CD14-positive monocyte (primary cell): Measurements from ENCODE around the gene THSD4. TPM values are rescaled to one million over a fixed set of nuclear protein-coding genes. Genes with fewer than 3 reads are reported as not detected.

Source experiments
- DNase-seq, 3 donors: peaks; one replicate each; pipeline ENCODE4 v3.0.0-alpha.2; 2011 to 2022
- H2AFZ ChIP-seq: 2 replicates; pipeline ENCODE4 v1.6.0; 2012; ENCODE audit warnings: mild to moderate bottlenecking, low read depth, low read length, inconsistent platforms; ENCODE audit not compliant: insufficient read depth, poor library complexity, severe bottlenecking
- H3K27ac ChIP-seq, 2 donors: 1 replicate in 1 of 2; 2 replicates in 1 of 2; pipeline ENCODE4 v1.5.1; 2012 to 2013; ENCODE audit warnings: low read length in 2 of 2, control low read depth in 1 of 2, inconsistent platforms in 1 of 2, low read depth in 1 of 2, mild to moderate bottlenecking in 1 of 2
- H3K27me3 ChIP-seq, 2 donors: one replicate each; pipeline versions ENCODE4 v1.6.0 to v1.6.1; 2011 to 2013; ENCODE audit warnings: low read length in 2 of 2; ENCODE audit not compliant: control insufficient read depth in 2 of 2, insufficient read depth in 2 of 2
- H3K36me3 ChIP-seq, 2 donors: replicated peaks in 1 of 2; 1 replicate in 1 of 2; 2 replicates in 1 of 2; pipeline versions ENCODE4 v1.5.1 to v1.6.1; 2012 to 2013; ENCODE audit warnings: low read length in 2 of 2, control low read depth in 1 of 2, inconsistent platforms in 1 of 2, mild to moderate bottlenecking in 1 of 2; ENCODE audit not compliant: insufficient read depth in 2 of 2, control insufficient read depth in 1 of 2
- H3K4me1 ChIP-seq, 2 donors: 1 replicate in 1 of 2; 2 replicates in 1 of 2; pipeline versions ENCODE4 v1.5.1 to v1.6.1; 2012 to 2013; ENCODE audit warnings: low read length in 2 of 2, control low read depth in 1 of 2, inconsistent platforms in 1 of 2, mild to moderate bottlenecking in 1 of 2, moderate library complexity in 1 of 2; ENCODE audit not compliant: insufficient read depth in 2 of 2, control insufficient read depth in 1 of 2
- H3K4me2 ChIP-seq: replicated peaks from 2 replicates; pipeline ENCODE3; 2012; ENCODE audit warnings: low read length, moderate library complexity, mild to moderate bottlenecking; ENCODE audit not compliant: poor library complexity, severe bottlenecking; ENCODE audit errors: extremely low read depth
- H3K4me3 ChIP-seq, 3 experiments: fragments of 200-600 bp in 1 of 3; sonication (generic) in 1 of 3; replicated peaks in 1 of 3; 1 replicate in 2 of 3; 2 replicates in 1 of 3; pipeline ENCODE4 v1.5.1; 2011 to 2013; ENCODE audit warnings: low read length in 3 of 3, mild to moderate bottlenecking in 3 of 3, control low read depth in 2 of 3, low read depth in 2 of 3, inconsistent platforms in 1 of 3, moderate library complexity in 1 of 3
- H3K79me2 ChIP-seq: 2 replicates; pipeline ENCODE4 v1.6.0; 2012; ENCODE audit warnings: mild to moderate bottlenecking, control low read depth, inconsistent platforms, low read length, moderate library complexity; ENCODE audit not compliant: insufficient read depth
- H3K9ac ChIP-seq: 2 replicates; pipeline ENCODE4 v1.6.0; 2017; ENCODE audit warnings: low read length, mild to moderate bottlenecking; ENCODE audit not compliant: insufficient read depth, poor library complexity, severe bottlenecking
- H3K9me3 ChIP-seq, 2 donors: replicated peaks in 1 of 2; 1 replicate in 1 of 2; 2 replicates in 1 of 2; pipeline versions ENCODE4 v1.5.1 to v1.6.1; 2012 to 2013; ENCODE audit warnings: low read length in 2 of 2, control low read depth in 1 of 2; ENCODE audit not compliant: control insufficient read depth in 1 of 2, insufficient read depth in 1 of 2
- H4K20me1 ChIP-seq: 2 replicates; pipeline ENCODE4 v1.6.0; 2012; ENCODE audit warnings: mild to moderate bottlenecking, low read length, control low read depth, moderate library complexity; ENCODE audit not compliant: insufficient read depth
- H3K27ac Mint-ChIP-seq, 7 donors: one replicate each; pipeline ENCODE4 v1.8.0; 2020; ENCODE audit warnings: mild to moderate bottlenecking in 7 of 7, mixed read lengths in 7 of 7, moderate library complexity in 6 of 7, inconsistent platforms in 2 of 7
- H3K27me3 Mint-ChIP-seq, 3 donors: one replicate each; pipeline ENCODE4 v1.8.0; 2021 to 2022; ENCODE audit warnings: low read depth in 3 of 3, mild to moderate bottlenecking in 3 of 3, mixed read lengths in 3 of 3, moderate library complexity in 3 of 3, inconsistent platforms in 1 of 3
- H3K36me3 Mint-ChIP-seq, 2 donors: one replicate each; pipeline ENCODE4 v1.8.0; 2020; ENCODE audit warnings: mixed read lengths in 2 of 2, inconsistent platforms in 1 of 2, mild to moderate bottlenecking in 1 of 2
- H3K4me1 Mint-ChIP-seq: one replicate; pipeline ENCODE4 v1.8.0; 2020; ENCODE audit warnings: mild to moderate bottlenecking, mixed read lengths
- H3K4me3 Mint-ChIP-seq, 2 donors: one replicate each; pipeline ENCODE4 v1.8.0; 2020; ENCODE audit warnings: mild to moderate bottlenecking in 2 of 2, mixed read lengths in 2 of 2, moderate library complexity in 1 of 2
- H3K9me3 Mint-ChIP-seq, 7 donors: one replicate each; pipeline ENCODE4 v1.8.0; 2020 to 2022; ENCODE audit warnings: mixed read lengths in 7 of 7, mild to moderate bottlenecking in 6 of 7, moderate library complexity in 6 of 7, inconsistent platforms in 2 of 7
- CTCF ChIP-seq: fragments of 200-600 bp; IDR thresholded peaks from one replicate; pipeline ENCODE4 v1.8.0; 2022; ENCODE audit warnings: antibody characterized with exemption, mild to moderate bottlenecking
- WGBS: methylation state at CpG from one replicate; pipeline ENCODE4 v1.1.5; 2013; ENCODE audit warnings: missing lambda C conversion rate; ENCODE audit not compliant: insufficient coverage; 5-methylcytosine and 5-hydroxymethylcytosine counted together
- intact Hi-C, 2 donors: fragments of 100-400 bp; cut with micrococcal nuclease; formaldehyde crosslinking; loops; one replicate each; pipeline versions ENCODE4 v1.15.0 to v1.15.1; 2023
- polyA plus RNA-seq, 3 donors: library from polyadenylated mRNA; depleted of rRNA in 1 of 3; unstranded in 2 of 3; stranded (reverse) in 1 of 3; fragments of 300-500 nt in 2 of 3; fragments of >200 nt in 1 of 3; fragmentation: Illumina TruSeq in 2 of 3; gene quantifications; 1 replicate in 2 of 3; 2 replicates in 1 of 3; pipeline ENCODE4 v1.2.3, GENCODE V29; 2012 to 2021

THSD4 gene
- polyA plus RNA-seq, 3 donors = not detected

DNA sequence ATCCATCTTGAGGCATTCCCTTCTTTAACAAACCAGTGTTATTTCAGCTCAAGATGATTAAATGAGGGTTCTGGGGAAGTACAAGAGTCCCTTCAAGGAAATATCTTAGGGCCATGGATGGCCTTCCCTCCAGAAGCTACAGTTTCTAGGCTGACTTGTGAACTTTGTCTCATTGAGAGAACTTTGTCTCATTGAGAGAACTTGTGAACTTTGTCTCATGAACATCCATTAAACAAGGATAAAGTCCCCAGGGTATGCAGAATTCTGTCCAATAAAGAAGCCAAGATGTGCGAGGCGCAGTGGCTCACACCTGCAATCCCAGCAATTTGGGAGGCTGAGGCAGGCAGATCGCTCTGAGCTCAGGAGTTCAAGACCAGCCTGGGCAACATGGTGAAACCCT lies 341.5 kb downstream of the THSD4 start:
- peaks cover 5 to 11% (median 8%) of the 10 kb centered on the region in 3 donors for H3K27me3 Mint-ChIP-seq
- no peaks in the 10 kb centered on the region for H3K36me3 Mint-ChIP-seq
- DNase-seq = no peak
- H3K27me3 ChIP-seq = peaks cover 0 to 4% of the 10 kb centered on the region in 2 donors
- no peak overlapping the region for H3K27ac ChIP-seq
- H3K27ac Mint-ChIP-seq = no peak overlapping the region
- no peak overlapping the region for H3K4me3 Mint-ChIP-seq
- no peaks in the 10 kb centered on the region for H3K9me3 ChIP-seq
- TF ChIP-seq CTCF = no peak
- intact Hi-C loops = no loop called here
- H3K4me2 ChIP-seq = no peak overlapping the region
- H3K4me3 ChIP-seq = no peak overlapping the region
- H3K4me1 Mint-ChIP-seq = no peaks in the 10 kb centered on the region
- H2AFZ ChIP-seq = no peak overlapping the region
- no peaks in the 10 kb centered on the region for H3K36me3 ChIP-seq
- WGBS = 100% methylated on average over 3 of the region's 3 CpGs
- H4K20me1 ChIP-seq = no peaks in the 10 kb centered on the region
- H3K4me1 ChIP-seq = no peaks in the 10 kb centered on the region
- no peak overlapping the region for H3K9ac ChIP-seq
- H3K79me2 ChIP-seq = no peaks in the 10 kb centered on the region
- peaks cover 0 to 5% (median 0%) of the 10 kb centered on the region in 7 donors for H3K9me3 Mint-ChIP-seq

DNA sequence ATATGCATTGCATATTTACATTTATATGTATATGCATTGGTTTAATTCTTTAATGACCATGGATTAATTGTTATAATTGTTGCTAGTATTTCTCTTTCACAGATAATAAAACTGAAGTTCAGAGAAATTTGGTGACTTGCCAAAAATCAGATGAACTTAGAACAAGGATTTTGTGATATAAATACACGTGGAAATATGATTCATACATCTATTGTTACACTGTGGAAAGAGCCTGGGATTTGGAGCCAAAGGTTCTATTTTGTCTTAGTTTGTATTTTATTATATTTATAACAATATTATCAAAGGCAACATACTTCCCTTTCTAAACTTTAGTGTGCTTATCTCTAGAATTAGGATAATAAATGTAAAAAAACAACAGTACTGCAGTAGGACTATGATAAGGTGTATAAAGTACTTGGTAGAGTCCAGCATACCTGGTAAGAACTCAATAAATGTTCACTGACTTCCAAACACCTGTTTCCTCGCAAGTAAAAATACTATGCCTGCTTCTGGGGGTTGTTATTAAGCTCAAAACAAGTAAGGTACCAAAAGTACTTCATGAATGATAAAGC lies 342.9 kb downstream of the THSD4 start:
- no peak for TF ChIP-seq CTCF
- no peak for DNase-seq
- H4K20me1 ChIP-seq = no peaks in the 10 kb centered on the region
- H3K4me2 ChIP-seq = no peak overlapping the region
- no peak overlapping the region for H3K9ac ChIP-seq
- peaks cover 0 to 5% (median 0%) of the 10 kb centered on the region in 7 donors for H3K9me3 Mint-ChIP-seq
- WGBS = no CpG with 5 or more reads among the region's 2 CpGs
- intact Hi-C loops = no loop called here
- no peaks in the 10 kb centered on the region for H3K36me3 ChIP-seq
- peaks cover 7 to 12% (median 9%) of the 10 kb centered on the region in 3 donors for H3K27me3 Mint-ChIP-seq
- no peaks in the 10 kb centered on the region for H3K36me3 Mint-ChIP-seq
- H3K4me3 Mint-ChIP-seq = no peak overlapping the region
- H3K27ac ChIP-seq = no peak overlapping the region
- no peak overlapping the region for H2AFZ ChIP-seq
- H3K4me3 ChIP-seq = no peak overlapping the region
- H3K27me3 ChIP-seq = peaks cover 0 to 4% of the 10 kb centered on the region in 2 donors
- no peak overlapping the region for H3K27ac Mint-ChIP-seq
- H3K4me1 Mint-ChIP-seq = no peaks in the 10 kb centered on the region
- H3K4me1 ChIP-seq = no peaks in the 10 kb centered on the region
- H3K79me2 ChIP-seq = no peaks in the 10 kb centered on the region
- H3K9me3 ChIP-seq = no peaks in the 10 kb centered on the region
